ENCODE results near the gene MLLT3.

DNA sequence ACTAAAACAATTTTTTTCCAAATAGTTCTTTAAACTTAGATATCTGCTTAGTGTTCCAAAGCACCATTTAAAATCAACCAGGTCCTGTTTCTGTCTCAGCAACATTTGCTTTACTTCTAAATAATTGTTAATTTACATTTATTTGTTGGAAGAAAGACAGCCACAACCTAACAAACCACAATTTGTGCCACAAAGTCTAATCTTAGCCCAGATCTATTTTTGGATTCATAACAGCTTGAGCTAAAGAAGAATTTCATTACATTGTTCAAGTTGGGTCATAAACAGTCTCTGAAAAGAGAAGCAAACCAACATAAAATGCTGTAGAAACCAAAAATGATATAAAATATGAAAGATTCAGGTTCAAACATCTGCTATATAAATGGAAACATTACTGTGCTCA is 24.4 kb downstream of the MLLT3 start:
- TF ChIP-seq POLR2A (IDR thresholded peaks at IDR 0.05; ENCODE audit: low read depth, low read length) (no peak), POLR2AphosphoS5 (IDR thresholded peaks at IDR 0.05; ENCODE audit: low read depth, low read length) (no peak)

Data from GM12892 (cell line).